ENCODE measurements around the gene NCOA4. TPM values are rescaled to one million over a fixed set of nuclear protein-coding genes. Genes with fewer than 3 reads are reported as not detected.
"Not testable (repeated sequence)": the region's sequence is repeated elsewhere in the genome, so short reads cannot be mapped to it uniquely, and the experiment has no call there.

The NCOA4 gene
- total RNA-seq, 2 donors from 2014 or later, result 132 to 192 TPM

GRCh38 chr10:46000538-46000937, 29.9 kb downstream of the NCOA4 start:
- Histone ChIP-seq H3K27ac (no peak overlapping the region), H3K9me3 (no peaks in the 10 kb centered on the region), H3K27me3 (no peaks in the 10 kb centered on the region), H3K4me3 (no peak overlapping the region), H3K4me1 (no peaks in the 10 kb centered on the region), H3K9ac (ENCODE audit: low read depth in 2 of 2, low read length in 2 of 2) (no peak overlapping the region), H3K36me3 (peaks cover 9% of the 10 kb centered on the region)
- DNase-seq, result no peak
- intact Hi-C loops (cut with DNase I), result no loop called here
- TF ChIP-seq, protein P1, sequence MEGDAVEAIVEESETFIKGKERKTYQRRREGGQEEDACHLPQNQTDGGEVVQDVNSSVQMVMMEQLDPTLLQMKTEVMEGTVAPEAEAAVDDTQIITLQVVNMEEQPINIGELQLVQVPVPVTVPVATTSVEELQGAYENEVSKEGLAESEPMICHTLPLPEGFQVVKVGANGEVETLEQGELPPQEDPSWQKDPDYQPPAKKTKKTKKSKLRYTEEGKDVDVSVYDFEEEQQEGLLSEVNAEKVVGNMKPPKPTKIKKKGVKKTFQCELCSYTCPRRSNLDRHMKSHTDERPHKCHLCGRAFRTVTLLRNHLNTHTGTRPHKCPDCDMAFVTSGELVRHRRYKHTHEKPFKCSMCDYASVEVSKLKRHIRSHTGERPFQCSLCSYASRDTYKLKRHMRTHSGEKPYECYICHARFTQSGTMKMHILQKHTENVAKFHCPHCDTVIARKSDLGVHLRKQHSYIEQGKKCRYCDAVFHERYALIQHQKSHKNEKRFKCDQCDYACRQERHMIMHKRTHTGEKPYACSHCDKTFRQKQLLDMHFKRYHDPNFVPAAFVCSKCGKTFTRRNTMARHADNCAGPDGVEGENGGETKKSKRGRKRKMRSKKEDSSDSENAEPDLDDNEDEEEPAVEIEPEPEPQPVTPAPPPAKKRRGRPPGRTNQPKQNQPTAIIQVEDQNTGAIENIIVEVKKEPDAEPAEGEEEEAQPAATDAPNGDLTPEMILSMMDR (IDR thresholded peaks at IDR 0.05), result no peak

- H3K36me3 ChIP-seq, H3K4me3 ChIP-seq: not testable (repeated sequence)
These were observed 30.5 kb downstream of the NCOA4 start for GRCh38 chr10:45999955-46000354.

DNA sequence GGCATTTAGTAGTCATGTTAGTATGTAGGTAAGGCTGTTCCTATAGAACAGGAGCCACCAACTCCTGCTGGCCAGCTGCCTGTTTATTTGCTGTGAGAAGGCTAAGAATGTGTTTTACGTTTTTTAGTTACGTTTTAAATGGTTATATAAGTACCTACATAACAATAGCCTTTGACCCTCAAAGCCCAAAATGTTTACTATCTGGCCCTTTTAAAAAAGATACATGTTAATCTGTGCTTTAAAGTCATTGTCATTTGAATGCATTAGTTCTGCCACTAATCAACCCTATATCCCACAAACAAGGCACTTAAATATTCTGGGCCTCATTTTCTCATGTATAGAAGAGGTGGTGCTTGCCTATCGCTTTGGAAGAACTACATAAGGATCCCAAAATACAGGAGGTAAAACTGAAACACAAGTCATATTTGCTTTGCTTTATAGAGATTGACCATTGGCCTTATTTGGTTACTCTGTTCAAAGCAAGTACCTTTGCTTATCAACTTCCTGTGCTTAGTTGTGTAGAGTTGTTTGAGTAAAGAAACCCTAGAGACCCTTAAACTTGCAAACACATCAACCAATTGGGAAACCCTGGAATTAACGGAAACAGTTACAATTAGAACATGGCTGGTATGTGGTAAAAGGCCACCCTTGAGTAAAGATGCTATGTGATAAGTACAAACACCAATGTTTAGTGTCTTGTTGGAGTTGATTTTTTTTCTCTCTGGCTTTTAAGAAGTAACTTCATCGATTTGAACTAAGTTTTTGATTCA, 32.2 kb downstream of the NCOA4 start:
- TF ChIP-seq, protein P1 (IDR thresholded peaks at IDR 0.05), result no peak
- peaks cover 7% of the 10 kb centered on the region for H3K36me3 ChIP-seq
- H3K27ac ChIP-seq, result no peak overlapping the region
- intact Hi-C loops (cut with DNase I), result no loop called here
- no peak overlapping the region for H3K4me3 ChIP-seq
- no peaks in the 10 kb centered on the region for H3K9me3 ChIP-seq
- H3K9ac ChIP-seq (ENCODE audit: low read depth in 2 of 2, low read length in 2 of 2), result no peak overlapping the region
- H3K27me3 ChIP-seq, result no peaks in the 10 kb centered on the region
- no peaks in the 10 kb centered on the region for H3K4me1 ChIP-seq
- DNase-seq, result no peak

More at GRCh38 chr10:45999955-46000354, 30.5 kb downstream of the NCOA4 start:
- H3K9ac ChIP-seq (ENCODE audit: low read depth in 2 of 2, low read length in 2 of 2); H3K9me3 ChIP-seq; DNase-seq; intact Hi-C loops (cut with DNase I); H3K4me1 ChIP-seq; H3K27me3 ChIP-seq; H3K27ac ChIP-seq: not testable (repeated sequence)

GRCh38 chr10:45997557-45997956, 32.9 kb downstream of the NCOA4 start:
- no peak overlapping the region for H3K27ac ChIP-seq
- no peak overlapping the region for H3K9ac ChIP-seq (ENCODE audit: low read depth in 2 of 2, low read length in 2 of 2)
- no peaks in the 10 kb centered on the region for H3K4me1 ChIP-seq
- H3K9me3 ChIP-seq, result no peaks in the 10 kb centered on the region
- TF ChIP-seq, protein P1 (IDR thresholded peaks at IDR 0.05), result no peak
- H3K27me3 ChIP-seq, result no peaks in the 10 kb centered on the region
- H3K36me3 ChIP-seq, result peaks cover 7% of the 10 kb centered on the region
- no peak overlapping the region for H3K4me3 ChIP-seq
- intact Hi-C loops (cut with DNase I), result no loop called here
- no peak for DNase-seq

DNA sequence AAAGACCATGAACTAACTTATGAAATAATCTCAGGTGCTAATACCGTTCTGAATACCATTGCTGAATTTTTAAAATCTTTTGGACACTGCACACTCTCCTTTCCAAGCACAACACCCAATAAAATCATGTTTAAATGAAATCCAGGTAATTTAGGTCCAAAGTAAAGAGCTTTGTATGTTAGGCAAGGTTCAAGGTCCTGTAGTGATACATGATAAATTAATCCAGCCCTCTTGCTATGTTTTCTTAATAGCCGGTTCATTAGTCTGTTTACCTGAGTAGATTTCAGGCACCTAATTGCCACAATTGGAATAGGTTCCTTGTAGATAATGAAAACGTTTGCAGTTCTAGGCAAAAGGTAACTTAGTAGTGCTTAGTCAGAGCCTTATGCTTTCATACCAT, 44.8 kb downstream of the NCOA4 start:
- H3K27me3 ChIP-seq; H3K27ac ChIP-seq; H3K9ac ChIP-seq (ENCODE audit: low read depth in 2 of 2, low read length in 2 of 2); DNase-seq; H3K4me1 ChIP-seq; H3K36me3 ChIP-seq; H3K4me3 ChIP-seq; H3K9me3 ChIP-seq; intact Hi-C loops (cut with DNase I): not testable (repeated sequence)

- H3K4me1 ChIP-seq; H3K9ac ChIP-seq (ENCODE audit: low read depth in 2 of 2, low read length in 2 of 2); H3K9me3 ChIP-seq; H3K36me3 ChIP-seq; H3K27me3 ChIP-seq; H3K27ac ChIP-seq; H3K4me3 ChIP-seq; intact Hi-C loops (cut with DNase I); DNase-seq: not testable (repeated sequence)
These were observed 46.0 kb downstream of the NCOA4 start for GRCh38 chr10:45984473-45984872.

GRCh38 chr10:45983538-45984186, 46.8 kb downstream of the NCOA4 start:
- peak; percentile 41 for DNase-seq
- H3K4me1 ChIP-seq; H3K9me3 ChIP-seq; H3K27ac ChIP-seq; intact Hi-C loops (cut with DNase I); H3K9ac ChIP-seq (ENCODE audit: low read depth in 2 of 2, low read length in 2 of 2); H3K27me3 ChIP-seq; H3K36me3 ChIP-seq; H3K4me3 ChIP-seq: not testable (repeated sequence)
- TF ChIP-seq, protein P1 (IDR thresholded peaks at IDR 0.05), result peak; percentile 13

DNA sequence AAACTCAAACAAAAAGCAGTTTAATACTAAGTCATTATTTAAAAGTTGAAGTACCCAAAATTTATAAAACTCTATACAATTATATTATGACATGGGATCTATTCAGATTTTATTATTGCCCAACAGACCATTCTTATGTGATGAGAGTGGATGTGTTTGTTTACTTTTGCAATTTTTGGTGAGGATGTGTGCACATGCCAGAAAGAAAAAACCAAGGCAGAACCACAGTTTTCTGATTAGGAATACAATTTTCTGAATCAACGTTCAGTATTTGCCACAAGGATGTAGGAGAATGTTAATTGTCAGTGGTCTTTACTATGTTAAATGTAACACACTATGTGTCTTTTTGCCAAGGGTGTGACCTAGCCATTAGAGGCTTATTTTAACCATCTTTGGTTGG, 49.1 kb downstream of the NCOA4 start:
- H3K27ac ChIP-seq; intact Hi-C loops (cut with DNase I); H3K27me3 ChIP-seq; DNase-seq; H3K9ac ChIP-seq (ENCODE audit: low read depth in 2 of 2, low read length in 2 of 2); H3K4me3 ChIP-seq; H3K36me3 ChIP-seq; H3K4me1 ChIP-seq; H3K9me3 ChIP-seq: not testable (repeated sequence)

- H3K27me3 ChIP-seq; H3K4me1 ChIP-seq; H3K4me3 ChIP-seq; DNase-seq; H3K36me3 ChIP-seq; H3K9me3 ChIP-seq; H3K27ac ChIP-seq; H3K9ac ChIP-seq (ENCODE audit: low read depth in 2 of 2, low read length in 2 of 2): not testable (repeated sequence)
- intact Hi-C loops (cut with DNase I), result loop anchor here (10.0 kb wide), 1 partner anchor 46 kb away; no protein-coding TSS in a partner anchor
These were observed 51.9 kb downstream of the NCOA4 start for GRCh38 chr10:45978554-45978953.

Data from colonic mucosa (tissue), 4 donors.